GM18517 (cell line): ENCODE results near the gene CEP72.

Source experiments
- ATAC-seq: cut with Tn5 transposase; IDR thresholded peaks from one replicate; pipeline ENCODE4 v1.9.1; 2021; ENCODE audit warnings: mild to moderate bottlenecking, moderate library complexity; ENCODE audit not compliant: unreplicated experiment

Gene CEP72

DNA sequence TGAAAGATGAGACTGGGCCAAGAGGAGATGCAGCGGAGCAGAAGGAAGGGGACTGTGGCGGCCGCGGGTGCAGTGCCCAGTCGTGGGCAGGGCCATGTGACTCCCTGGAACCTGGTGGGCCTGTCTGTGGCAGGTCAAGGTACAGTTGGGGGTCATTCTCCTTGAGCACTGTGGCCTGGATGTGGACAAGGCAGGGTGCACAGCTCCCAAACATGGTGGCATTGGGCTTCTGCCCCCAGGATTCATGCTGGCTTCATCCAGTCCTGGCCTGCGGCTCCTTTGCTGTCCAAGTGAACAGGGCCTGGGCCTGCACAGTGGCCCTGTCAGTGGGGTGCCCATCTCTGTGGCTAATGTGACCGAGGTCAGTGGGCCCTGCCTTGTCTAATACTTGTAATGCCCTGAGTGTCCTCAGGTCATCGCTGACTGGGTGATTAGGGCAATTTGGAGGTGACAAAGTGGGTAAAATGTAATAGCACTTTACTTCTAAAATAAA, 39.9 kb downstream of the CEP72 start:
- no peak for ATAC-seq

DNA sequence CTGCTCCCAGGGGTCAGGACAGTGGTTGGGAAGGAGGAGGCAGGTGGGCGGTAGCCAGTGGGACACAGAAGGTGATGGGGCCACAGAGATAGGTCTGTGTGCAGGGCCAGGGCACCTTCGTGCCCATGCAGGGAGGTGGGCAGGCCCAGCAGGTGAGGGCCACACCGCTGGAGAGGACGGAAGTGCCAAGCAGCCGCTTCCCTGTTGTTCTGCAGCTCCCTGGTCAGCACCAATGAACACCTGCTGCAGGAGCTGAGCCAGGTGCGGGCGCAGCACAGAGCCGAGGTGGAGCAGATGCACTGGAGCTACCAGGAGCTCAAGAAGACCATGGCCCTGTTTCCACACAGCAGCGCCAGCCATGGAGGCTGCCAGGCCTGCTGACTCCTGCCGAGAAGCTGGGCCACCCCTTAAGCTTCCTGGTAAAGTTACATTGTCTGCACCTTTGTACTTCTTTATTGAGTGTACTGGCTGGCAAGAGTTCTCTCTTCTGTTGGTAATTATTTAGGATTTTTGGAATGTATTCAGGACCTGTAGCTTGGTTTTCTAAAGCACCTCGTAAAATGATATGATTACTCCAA, 40.7 kb downstream of the CEP72 start:
- ATAC-seq = no peak

DNA sequence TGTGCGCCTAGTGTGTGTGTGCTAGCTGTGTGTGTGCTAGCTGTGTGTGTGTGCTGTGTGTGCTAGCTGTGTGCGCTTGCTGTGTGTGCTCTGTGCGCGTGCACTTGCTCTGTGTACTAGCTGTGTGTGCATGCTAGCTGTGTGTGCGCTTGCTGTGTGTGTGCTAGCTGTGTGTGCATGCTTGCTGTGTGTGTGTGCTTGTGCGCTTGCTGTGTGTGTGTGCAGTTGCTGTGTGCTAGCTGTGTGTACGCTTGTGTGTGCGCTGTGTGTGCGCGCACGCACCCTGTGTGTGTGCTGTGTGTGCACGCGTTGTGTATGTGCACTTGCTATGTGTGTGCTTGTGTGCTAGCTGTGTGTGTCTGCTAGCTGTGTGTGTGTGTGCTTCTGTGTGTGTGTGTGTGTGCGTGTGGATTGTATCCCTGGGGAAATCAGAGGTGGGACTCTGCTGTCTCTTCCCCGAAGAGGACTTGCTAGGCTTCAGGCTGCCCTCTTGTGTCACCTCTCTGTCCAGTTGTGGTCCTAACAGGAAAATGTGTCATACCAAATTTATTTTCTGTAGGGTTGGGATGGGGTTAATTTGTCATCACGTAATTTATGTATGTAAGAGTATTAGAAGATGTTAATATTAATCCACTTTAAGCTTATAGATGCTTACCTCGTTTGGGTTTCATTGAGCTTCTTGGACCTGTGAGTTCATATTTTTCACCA, 42.1 kb downstream of the CEP72 start:
- no peak for ATAC-seq

DNA sequence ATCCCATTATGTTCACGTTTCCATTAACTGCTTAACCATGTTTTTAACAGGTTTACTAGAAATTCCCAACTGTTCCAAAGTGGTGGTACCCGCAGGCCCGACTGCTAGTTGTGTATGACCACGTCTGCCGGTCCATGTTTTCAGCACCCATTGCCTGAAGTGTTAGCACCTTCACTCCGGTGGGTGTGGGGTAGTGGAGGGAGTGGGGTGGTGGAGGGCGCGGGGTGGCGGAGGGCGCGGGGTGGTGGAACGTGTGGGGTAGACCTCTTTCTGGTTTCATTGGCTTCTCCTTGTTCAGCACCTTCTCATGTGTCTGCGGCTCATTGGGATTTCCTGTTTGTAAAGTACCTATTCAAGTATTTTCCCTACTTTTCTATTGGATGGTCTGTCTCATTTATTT, 43.3 kb downstream of the CEP72 start:
- ATAC-seq = no peak

DNA sequence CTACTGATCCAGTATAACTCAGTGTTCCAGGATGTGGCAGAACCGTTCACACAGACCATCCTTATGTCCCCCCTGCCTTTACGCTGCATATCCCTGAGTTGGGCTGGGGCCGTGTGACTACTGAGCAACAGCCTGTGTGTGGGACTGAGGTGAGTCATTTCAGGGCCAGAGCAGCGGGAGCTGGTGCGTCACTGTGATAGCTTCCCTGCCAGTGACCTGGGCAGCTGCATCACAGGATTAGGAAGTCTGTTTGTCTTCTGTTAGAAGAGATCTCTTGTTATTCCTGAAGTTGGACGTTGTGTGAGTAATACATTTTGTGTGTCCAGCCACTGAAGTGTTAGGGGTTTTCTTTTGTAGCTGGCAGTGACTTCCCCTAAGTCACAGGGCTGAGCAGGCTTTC, 45.4 kb downstream of the CEP72 start:
- no peak for ATAC-seq

DNA sequence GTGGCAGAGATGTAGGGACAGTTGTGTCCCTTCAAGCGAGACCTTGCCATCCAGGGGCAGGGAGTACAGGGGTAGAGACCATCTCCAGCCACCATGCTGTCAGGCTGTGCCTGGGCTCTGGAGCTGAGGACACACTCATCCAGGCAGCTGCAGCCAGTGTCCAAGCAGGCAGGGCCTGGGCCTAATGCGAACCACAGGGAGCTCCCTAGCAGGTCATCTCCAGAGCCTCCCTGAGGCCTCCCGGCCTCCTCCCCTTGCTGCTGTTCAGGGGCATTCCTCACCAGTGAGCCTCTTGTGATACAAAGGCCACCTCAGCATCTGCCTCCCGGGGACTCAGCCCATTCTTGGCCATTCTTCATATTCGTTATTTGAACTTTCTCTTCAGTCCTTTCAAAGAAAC, 46.0 kb downstream of the CEP72 start:
- no peak for ATAC-seq

DNA sequence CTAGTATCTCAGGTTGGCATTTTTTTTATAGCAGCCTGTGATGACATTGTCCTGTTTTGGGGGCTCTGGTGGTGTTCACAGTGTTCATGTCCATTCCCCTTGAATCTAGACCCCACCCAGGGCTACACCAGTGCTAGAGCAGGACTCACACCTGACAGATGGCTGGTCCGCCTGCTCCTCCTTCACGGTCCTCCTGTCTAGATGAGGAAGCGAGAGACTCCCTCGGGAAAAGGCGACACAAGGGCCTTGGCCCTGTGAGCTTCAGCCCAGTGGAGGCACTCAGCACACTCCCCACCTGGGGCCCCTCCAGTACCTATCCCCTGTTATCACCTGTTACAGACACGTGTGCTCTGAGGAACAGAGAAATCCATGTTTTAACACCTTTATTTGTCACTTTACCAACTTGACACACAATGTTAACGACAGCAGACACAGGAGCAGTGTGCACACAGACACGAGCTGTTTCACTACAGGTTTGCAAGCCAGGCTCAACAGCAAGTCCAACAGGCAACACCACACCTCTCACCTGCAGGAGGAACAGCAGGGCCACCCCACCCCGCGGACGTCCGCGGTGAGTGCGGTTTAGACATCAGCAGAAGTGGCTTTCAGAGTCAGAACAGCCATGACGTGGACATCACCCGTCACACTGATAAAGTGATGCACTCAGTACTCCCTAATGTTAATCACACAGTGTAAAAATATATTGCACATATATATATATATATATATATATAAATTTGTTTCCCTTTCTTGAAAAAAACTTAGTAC, 47.5 kb downstream of the CEP72 start:
- ATAC-seq = no peak

DNA sequence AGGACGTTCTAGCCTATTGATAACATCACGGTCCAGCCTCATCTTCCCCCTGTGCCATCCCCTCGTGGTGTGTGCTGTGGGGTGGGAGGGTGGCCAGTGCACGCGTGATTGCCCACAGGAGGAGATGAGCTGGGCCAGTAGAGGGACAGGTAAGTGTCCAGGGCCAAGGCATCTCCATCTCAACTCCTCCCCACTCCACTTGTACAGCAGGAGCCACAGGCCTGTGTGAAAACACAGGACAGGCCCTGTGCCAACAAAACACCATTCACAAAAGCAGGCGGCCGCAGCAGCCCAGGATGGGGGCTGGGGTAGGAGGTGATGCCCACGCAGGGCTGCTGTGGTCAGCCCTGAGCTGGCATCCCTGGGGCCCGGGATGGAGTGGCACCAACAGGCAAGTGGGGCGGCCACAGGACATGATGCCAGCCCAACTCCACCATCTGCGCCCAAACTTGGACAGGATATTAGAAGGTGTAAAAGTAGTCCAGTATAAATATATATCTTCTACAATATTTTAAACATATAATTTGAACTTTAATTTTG, 48.4 kb downstream of the CEP72 start:
- ATAC-seq = no peak

DNA sequence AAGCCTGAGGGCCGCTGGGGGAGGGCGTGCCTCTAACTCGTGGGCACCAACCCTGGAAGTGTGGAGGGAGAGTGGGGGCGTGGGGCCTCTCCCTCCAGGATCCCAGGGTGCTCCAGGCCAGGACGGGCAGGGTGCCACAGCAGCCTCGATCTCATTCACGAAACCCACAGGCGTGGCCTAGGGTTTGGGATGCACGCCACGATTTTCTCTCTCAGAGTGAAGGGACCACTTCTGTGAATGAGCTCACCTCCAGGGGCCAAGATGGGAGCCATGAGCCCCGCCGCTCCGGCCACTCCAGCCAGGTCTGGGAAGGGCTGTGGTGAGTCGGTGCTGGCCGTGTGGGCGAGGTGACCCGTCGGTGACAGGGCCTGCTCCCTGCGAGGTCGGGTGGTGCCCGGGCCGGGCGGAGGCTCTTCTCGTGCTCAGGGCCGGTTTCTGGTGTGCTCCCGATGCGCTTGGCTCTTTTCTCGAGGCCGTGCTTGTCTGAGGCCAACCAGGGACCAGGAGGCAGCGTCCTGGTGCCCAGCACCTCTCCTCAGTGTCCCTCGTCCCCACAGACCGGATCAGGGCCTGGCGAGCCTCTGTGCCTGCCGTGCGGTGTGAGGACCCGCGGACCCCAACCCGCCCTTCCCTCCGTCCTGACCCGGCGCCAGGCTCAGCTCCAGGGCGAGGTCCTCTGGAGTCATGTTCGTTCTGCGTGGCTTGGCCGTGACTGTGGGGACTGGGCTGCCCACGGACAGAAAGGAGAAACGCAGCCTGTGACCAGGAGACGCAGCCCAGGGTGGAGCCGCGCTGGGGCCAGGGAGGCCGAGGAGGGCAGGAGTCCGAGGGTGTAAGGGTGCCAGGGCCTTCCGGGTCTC, 50.0 kb downstream of the CEP72 start:
- ATAC-seq = no peak

DNA sequence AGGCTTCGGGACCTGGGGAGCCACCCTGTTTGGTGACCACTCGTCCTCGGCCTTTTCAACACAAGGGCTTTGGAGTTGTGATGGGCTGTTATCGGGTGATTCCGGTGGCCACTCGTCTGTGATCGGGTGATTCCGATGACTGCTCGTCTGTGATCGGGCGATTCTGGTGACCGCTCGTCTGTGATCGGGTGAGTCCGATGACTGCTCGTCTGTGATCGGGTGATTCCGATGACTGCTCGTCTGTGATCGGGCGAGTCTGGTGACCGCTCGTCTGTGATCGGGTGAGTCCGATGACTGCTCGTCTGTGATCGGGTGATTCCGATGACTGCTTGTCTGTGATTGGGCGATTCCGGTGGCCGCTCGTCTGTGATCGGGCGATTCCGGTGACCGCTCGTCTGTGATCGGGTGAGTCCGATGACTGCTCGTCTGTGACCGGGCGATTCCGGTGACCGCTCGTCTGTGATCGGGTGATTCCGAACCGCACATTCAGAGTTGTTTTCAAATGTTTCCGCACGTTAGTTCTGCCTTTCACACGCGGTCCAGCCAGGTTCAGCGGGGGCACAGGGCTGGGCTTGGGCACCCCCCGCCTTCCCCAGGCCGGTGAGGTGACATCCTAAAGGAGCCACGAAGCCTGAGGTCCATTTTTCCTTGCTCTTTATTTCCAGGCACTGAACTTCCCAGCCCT, 50.8 kb downstream of the CEP72 start:
- no peak for ATAC-seq

DNA sequence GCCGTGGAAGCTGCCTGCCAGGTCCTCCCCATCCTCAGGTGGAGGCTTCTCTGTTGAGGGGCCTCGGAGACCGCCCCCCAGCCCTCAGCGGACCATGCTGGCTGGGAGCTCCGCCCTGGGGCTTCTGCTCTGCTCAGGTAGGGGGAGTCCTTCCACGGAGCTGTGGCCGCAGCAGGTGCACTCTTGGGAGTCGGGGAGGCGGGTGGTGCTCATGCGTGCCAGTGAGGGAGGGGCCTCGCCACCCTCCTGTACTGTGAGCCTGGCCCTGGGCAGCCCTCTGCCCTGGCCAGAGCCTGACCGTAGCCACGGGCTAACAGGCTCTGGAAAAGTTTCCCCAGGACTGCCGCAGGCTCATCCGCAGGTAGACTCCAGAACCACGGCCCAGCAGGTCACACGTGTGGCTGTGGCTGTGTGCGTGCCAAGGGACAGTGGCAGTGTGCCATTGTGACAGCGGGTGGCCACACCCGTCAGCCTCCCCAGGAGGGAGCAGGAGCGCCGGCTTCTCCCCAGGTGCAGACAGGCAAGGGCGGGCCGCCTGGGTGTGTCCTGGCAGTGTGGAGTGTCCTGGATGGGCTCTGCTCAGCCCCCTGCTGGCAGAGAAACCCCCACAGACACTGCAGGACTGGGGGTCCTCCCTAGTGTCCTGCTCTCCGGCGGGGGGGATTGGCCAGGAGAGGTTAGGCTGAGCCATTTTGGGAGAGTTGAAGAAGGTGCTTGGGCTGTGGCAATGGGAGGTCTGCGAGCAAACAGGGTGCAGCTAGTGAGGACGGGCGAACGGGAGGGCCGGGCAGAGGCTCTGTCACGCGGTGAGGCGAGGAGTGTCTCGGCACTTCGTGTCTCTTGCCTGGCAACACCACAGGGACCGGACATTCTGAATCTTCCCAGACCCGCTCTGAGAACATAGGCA, 51.5 kb downstream of the CEP72 start:
- ATAC-seq = no peak

DNA sequence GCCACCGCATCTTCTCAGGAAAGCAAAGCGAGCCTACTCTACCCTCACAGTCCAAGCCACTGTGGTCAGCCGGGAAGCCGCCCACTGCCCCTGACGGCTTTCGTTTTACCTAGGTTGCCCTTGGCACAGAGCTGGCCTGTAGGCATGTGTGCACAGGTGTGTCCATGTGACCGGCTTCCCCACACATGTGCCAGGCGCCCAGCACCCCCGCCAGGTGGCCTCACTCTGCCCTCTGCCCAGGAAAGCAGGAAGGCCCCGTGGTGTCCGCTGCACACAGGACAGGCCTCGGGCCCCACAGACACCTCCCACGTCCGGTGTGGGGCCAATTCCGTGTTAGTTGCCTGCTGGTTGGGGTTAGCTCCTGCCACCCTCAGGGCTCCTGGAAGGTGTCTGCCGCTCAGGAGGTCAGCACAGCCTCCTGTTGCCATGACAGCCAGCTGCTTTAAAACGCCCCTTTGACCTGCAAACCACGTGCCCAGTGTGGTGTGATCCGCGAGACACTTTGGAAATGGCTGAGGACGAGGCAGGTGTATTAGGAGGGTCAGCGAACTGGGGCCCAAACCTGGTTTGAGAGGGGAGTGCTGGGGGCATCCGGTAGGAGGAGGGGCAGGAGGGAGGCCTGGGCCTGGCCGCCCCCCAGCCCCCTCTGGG, 52.3 kb downstream of the CEP72 start:
- ATAC-seq = no peak

DNA sequence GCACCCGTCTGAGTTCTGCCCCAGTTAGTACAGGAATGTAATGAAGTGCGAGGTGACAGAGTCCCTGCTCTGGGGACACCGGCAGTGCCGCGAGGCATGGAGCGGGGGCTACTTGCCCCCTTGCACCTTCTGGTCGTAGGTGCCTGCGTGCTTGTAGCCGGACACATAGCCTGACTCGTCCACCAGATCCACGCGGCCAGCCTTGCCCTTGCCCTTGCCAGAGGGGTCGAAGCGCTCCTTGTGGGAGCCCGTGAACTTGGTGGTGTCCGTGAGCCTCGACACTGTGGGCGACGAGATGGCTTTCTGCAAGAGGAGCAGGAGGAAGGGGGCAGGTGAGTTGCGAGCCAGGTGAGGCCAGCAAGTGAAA, 52.8 kb downstream of the CEP72 start:
- ATAC-seq = no peak

DNA sequence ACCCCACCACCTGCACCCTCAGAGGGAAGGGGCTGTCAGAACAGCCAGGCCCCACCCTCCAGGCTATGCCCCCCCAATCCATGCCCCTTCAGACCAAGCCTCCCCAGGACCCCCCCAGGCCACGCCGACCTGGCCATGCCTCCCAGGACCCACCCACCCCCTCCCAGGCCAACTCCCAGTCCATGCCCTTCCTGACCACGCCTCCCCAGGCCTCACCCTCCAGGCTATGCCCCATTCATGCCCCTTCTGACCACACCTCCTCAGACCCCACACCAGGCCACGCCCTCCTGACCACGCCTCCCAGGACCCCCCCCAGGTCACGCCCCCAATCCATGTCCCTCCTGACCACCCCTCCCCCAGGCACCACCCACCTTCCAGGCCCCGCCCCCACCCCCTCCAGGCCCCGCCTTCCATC, 53.4 kb downstream of the CEP72 start:
- no peak for ATAC-seq

DNA sequence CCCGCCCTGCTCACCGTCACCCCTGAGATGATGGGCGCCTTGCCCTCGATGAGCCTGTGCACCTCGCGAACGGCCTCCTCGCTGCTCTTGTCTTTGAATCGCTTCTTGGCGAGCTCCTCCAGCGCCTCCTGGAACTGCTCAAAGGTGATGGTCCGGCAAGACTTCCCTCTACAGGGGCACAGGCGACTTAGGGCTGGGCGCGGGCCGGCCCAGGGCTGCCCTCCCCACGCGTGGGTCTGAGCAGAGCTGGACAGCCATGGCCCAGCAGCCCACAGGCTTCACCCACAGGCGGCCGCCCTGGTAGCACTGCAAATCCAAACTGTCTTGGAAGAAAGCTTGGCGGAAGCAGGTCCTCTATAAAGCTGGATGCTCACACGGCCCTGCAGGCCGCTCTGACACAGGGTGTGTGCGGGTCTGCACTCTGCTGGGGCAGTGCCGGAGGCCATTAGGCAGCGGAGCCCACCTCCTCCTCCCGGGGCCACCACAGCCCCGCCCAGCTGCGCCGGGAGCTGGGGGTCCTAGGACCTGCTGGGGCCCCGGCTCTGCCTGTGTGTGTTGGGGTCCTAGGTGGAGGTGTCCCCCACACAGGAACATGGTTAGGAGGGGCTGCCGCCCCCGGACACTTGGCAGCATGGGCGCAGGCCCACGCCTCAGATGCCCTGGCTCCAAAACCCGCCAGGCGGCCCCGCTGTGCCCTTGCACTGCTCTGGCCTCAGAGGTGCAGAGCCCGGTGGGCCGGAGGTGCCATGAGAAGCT, 54.0 kb downstream of the CEP72 start:
- no peak for ATAC-seq

DNA sequence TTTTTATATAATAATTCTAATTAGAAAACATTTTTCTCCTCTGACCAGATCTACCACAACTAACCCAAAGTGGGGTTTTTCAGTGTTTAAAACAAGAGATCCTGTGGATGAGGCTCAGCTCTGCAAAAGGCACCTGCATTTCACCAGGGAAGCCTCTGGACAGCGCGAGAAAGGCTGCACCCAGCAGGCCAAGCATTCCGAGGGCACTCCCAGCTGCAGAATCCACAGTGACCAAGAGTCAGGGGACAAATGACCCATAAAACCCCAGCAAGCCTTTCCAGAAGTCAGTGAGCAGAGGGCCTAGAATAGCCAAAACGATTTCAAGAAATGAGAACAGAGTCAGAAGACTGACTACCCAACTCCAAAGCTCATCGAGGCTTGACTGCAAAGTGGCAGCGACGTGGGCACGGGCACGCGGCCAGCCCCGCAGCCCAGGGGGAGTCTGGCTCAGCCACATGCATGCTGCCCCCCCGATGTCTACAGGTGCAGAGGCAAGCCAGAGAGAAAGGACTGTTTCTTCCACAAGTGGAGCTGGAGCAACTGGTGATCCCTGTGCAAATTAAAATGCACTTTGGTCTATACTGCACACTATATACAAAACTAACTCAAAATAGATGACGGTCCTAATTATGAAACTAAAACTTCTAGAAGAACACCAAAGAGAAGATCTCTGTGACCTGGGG, 54.8 kb downstream of the CEP72 start:
- no peak for ATAC-seq

DNA sequence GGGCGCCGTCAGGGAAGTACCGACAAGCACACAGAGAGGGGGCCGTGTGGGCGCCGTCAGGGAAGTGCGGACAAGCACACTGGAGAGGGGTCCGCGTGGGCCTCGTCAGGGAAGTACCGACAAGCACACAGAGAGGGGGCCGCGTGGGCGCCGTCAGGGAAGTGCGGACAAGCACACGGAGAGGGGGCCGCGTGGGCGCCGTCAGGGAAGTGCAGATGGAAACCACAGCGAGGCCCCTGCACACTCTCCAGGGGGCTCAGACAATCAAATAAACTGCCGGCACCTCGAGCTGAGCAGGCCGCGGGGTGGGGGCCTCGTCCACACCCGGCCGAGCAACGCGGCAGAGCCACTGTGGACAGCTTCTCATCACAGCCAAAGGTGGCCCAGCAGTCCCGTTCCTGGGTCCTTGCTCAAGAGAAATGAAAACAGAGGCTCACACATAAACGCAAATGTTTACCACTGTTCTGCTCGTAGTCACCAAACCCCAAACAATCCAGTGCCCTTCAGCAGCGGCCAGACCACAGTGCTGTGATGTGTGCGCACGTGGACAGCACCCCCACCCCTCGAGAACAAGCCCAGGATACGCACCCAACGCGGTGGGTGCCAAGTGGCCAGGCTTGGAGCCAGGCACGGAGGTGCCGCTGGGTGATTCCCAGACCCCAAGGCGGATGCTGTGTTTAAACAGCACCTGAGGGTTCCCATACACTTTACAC, 56.3 kb downstream of the CEP72 start:
- ATAC-seq = no peak
